ENCODE data around the gene ZC3H15. TPM values are rescaled to one million over a fixed set of nuclear protein-coding genes. Genes with fewer than 3 reads are reported as not detected.
"Not testable (repeated sequence)": the region's sequence is repeated elsewhere in the genome, so short reads cannot be mapped to it uniquely, and the experiment has no call there.

Gene ZC3H15
- 81.7 and 96.7 TPM in 2 replicates for total RNA-seq (2014; rRNA removed; shearing (Covaris generic))

- peak; percentile 96 to 97 for DNase-seq (ENCODE audit: low read depth in 1 of 2, low spot score in 2 of 2)
- Histone ChIP-seq H3K4me1 (replicated peaks) (peaks cover 15% of the 10 kb centered on the region; the same call in 1 of the 2 replicates), H3K36me3 (peaks cover 15% of the 10 kb centered on the region), H3K4me3 (peak within 1 kb of the TSS; percentile 71), H3K27me3 (replicated peaks) (no peaks in the 10 kb centered on the region), H3K9me3 (replicated peaks) (no peaks in the 10 kb centered on the region), H3K27ac (peak within 1 kb of the TSS; percentile 77)
These were observed at the start of gene ZC3H15 for GRCh38 chr2:186485871-186486650. ZC3H15 (plus strand) TSS chr2:186486260; CDS start chr2:186486383, 123 bp downstream.

- Histone ChIP-seq H3K4me3 (no peak overlapping the region), H3K36me3 (no peaks in the 10 kb centered on the region), H3K9me3 (replicated peaks) (no peaks in the 10 kb centered on the region), H3K27me3 (replicated peaks) (no peaks in the 10 kb centered on the region), H3K4me1 (replicated peaks) (no peaks in the 10 kb centered on the region), H3K27ac (no peak overlapping the region)
- no peak for DNase-seq (ENCODE audit: low read depth in 1 of 2, low spot score in 2 of 2)
These were observed 48.3 kb upstream of the ZC3H15 start for GRCh38 chr2:186437719-186438118.

GRCh38 chr2:186439673-186440095 is 46.4 kb upstream of the ZC3H15 start:
- not testable (repeated sequence) for H3K27me3 ChIP-seq (replicated peaks); DNase-seq (ENCODE audit: low read depth in 1 of 2, low spot score in 2 of 2); H3K4me3 ChIP-seq; H3K4me1 ChIP-seq (replicated peaks); H3K9me3 ChIP-seq (replicated peaks); H3K27ac ChIP-seq; H3K36me3 ChIP-seq

GRCh38 chr2:186440506-186440905 is 45.6 kb upstream of the ZC3H15 start:
- no peaks in the 10 kb centered on the region for H3K9me3 ChIP-seq (replicated peaks)
- H3K4me1 ChIP-seq (replicated peaks), result no peaks in the 10 kb centered on the region
- no peak overlapping the region for H3K27ac ChIP-seq
- no peaks in the 10 kb centered on the region for H3K36me3 ChIP-seq
- no peaks in the 10 kb centered on the region for H3K27me3 ChIP-seq (replicated peaks)
- no peak overlapping the region for H3K4me3 ChIP-seq
- DNase-seq (ENCODE audit: low read depth in 1 of 2, low spot score in 2 of 2), result no peak

GRCh38 chr2:186442885-186443284 is 43.2 kb upstream of the ZC3H15 start:
- no peak for DNase-seq (ENCODE audit: low read depth in 1 of 2, low spot score in 2 of 2)
- Histone ChIP-seq H3K27me3 (replicated peaks) (no peaks in the 10 kb centered on the region), H3K4me3 (no peak overlapping the region), H3K9me3 (replicated peaks) (no peaks in the 10 kb centered on the region), H3K36me3 (no peaks in the 10 kb centered on the region), H3K27ac (no peak overlapping the region), H3K4me1 (replicated peaks) (no peaks in the 10 kb centered on the region)

- no peaks in the 10 kb centered on the region for H3K4me1 ChIP-seq (replicated peaks)
- no peaks in the 10 kb centered on the region for H3K27me3 ChIP-seq (replicated peaks)
- no peaks in the 10 kb centered on the region for H3K36me3 ChIP-seq
- no peaks in the 10 kb centered on the region for H3K9me3 ChIP-seq (replicated peaks)
- H3K4me3 ChIP-seq, result no peak overlapping the region
- H3K27ac ChIP-seq, result no peak overlapping the region
- DNase-seq (ENCODE audit: low read depth in 1 of 2, low spot score in 2 of 2), result no peak
These were observed 42.2 kb upstream of the ZC3H15 start for GRCh38 chr2:186443851-186444250.

GRCh38 chr2:186445506-186445905 is 40.6 kb upstream of the ZC3H15 start:
- Histone ChIP-seq H3K4me3 (no peak overlapping the region), H3K4me1 (replicated peaks) (no peaks in the 10 kb centered on the region), H3K27ac (no peak overlapping the region), H3K9me3 (replicated peaks) (no peaks in the 10 kb centered on the region), H3K27me3 (replicated peaks) (no peaks in the 10 kb centered on the region), H3K36me3 (no peaks in the 10 kb centered on the region)
- DNase-seq (ENCODE audit: low read depth in 1 of 2, low spot score in 2 of 2), result no peak

GRCh38 chr2:186455613-186456012 is 30.4 kb upstream of the ZC3H15 start:
- H3K4me3 ChIP-seq, result no peak overlapping the region
- no peak for DNase-seq (ENCODE audit: low read depth in 1 of 2, low spot score in 2 of 2)
- H3K27me3 ChIP-seq (replicated peaks), result no peaks in the 10 kb centered on the region
- no peaks in the 10 kb centered on the region for H3K4me1 ChIP-seq (replicated peaks)
- no peaks in the 10 kb centered on the region for H3K9me3 ChIP-seq (replicated peaks)
- H3K36me3 ChIP-seq, result no peaks in the 10 kb centered on the region
- H3K27ac ChIP-seq, result no peak overlapping the region

- Histone ChIP-seq H3K36me3 (no peaks in the 10 kb centered on the region), H3K27me3 (replicated peaks) (no peaks in the 10 kb centered on the region), H3K9me3 (replicated peaks) (no peaks in the 10 kb centered on the region), H3K4me3 (no peak overlapping the region), H3K27ac (no peak overlapping the region), H3K4me1 (replicated peaks) (no peaks in the 10 kb centered on the region)
- no peak for DNase-seq (ENCODE audit: low read depth in 1 of 2, low spot score in 2 of 2)
These were observed 29.1 kb upstream of the ZC3H15 start for GRCh38 chr2:186456941-186457340.

- Histone ChIP-seq H3K27me3 (replicated peaks) (no peaks in the 10 kb centered on the region), H3K4me3 (no peak overlapping the region), H3K9me3 (replicated peaks) (no peaks in the 10 kb centered on the region), H3K36me3 (no peaks in the 10 kb centered on the region), H3K27ac (no peak overlapping the region), H3K4me1 (replicated peaks) (no peaks in the 10 kb centered on the region)
- DNase-seq (ENCODE audit: low read depth in 1 of 2, low spot score in 2 of 2), result no peak
These were observed 28.2 kb upstream of the ZC3H15 start for GRCh38 chr2:186457908-186458307.

- DNase-seq (ENCODE audit: low read depth in 1 of 2, low spot score in 2 of 2), result no peak
- no peaks in the 10 kb centered on the region for H3K36me3 ChIP-seq
- no peak overlapping the region for H3K27ac ChIP-seq
- H3K4me1 ChIP-seq (replicated peaks), result no peaks in the 10 kb centered on the region
- no peaks in the 10 kb centered on the region for H3K27me3 ChIP-seq (replicated peaks)
- no peak overlapping the region for H3K4me3 ChIP-seq
- H3K9me3 ChIP-seq (replicated peaks), result no peaks in the 10 kb centered on the region
These were observed 27.1 kb upstream of the ZC3H15 start for GRCh38 chr2:186459009-186459408.

- Histone ChIP-seq H3K4me1 (replicated peaks) (no peaks in the 10 kb centered on the region), H3K4me3 (no peak overlapping the region), H3K27me3 (replicated peaks) (no peaks in the 10 kb centered on the region), H3K27ac (no peak overlapping the region), H3K9me3 (replicated peaks) (no peaks in the 10 kb centered on the region), H3K36me3 (no peaks in the 10 kb centered on the region)
- DNase-seq (ENCODE audit: low read depth in 1 of 2, low spot score in 2 of 2), result no peak
These were observed 25.6 kb upstream of the ZC3H15 start for GRCh38 chr2:186460465-186460864.

- no peak for DNase-seq (ENCODE audit: low read depth in 1 of 2, low spot score in 2 of 2)
- Histone ChIP-seq H3K36me3 (no peaks in the 10 kb centered on the region), H3K9me3 (replicated peaks) (no peaks in the 10 kb centered on the region)
These were observed 19.3 kb upstream of the ZC3H15 start for GRCh38 chr2:186466743-186467142.

GRCh38 chr2:186467421-186467820 is 18.6 kb upstream of the ZC3H15 start:
- no peaks in the 10 kb centered on the region for H3K27me3 ChIP-seq (replicated peaks)
- H3K36me3 ChIP-seq, result no peaks in the 10 kb centered on the region
- DNase-seq (ENCODE audit: low read depth in 1 of 2, low spot score in 2 of 2), result no peak
- no peaks in the 10 kb centered on the region for H3K9me3 ChIP-seq (replicated peaks)
- H3K4me3 ChIP-seq, result no peak overlapping the region
- H3K4me1 ChIP-seq (replicated peaks), result no peaks in the 10 kb centered on the region
- H3K27ac ChIP-seq, result no peak overlapping the region

More at GRCh38 chr2:186466743-186467142, 19.3 kb upstream of the ZC3H15 start:
- no peak overlapping the region for H3K4me3 ChIP-seq
- H3K4me1 ChIP-seq (replicated peaks), result no peaks in the 10 kb centered on the region
- no peak overlapping the region for H3K27ac ChIP-seq
- H3K27me3 ChIP-seq (replicated peaks), result no peaks in the 10 kb centered on the region

Measured in SJSA1 (cell line).